ENCODE measurements around the gene HUWE1.

- no peak for TF ChIP-seq POLR2AphosphoS5 (IDR thresholded peaks at IDR 0.05)
- TF ChIP-seq, protein P1, sequence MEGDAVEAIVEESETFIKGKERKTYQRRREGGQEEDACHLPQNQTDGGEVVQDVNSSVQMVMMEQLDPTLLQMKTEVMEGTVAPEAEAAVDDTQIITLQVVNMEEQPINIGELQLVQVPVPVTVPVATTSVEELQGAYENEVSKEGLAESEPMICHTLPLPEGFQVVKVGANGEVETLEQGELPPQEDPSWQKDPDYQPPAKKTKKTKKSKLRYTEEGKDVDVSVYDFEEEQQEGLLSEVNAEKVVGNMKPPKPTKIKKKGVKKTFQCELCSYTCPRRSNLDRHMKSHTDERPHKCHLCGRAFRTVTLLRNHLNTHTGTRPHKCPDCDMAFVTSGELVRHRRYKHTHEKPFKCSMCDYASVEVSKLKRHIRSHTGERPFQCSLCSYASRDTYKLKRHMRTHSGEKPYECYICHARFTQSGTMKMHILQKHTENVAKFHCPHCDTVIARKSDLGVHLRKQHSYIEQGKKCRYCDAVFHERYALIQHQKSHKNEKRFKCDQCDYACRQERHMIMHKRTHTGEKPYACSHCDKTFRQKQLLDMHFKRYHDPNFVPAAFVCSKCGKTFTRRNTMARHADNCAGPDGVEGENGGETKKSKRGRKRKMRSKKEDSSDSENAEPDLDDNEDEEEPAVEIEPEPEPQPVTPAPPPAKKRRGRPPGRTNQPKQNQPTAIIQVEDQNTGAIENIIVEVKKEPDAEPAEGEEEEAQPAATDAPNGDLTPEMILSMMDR (IDR thresholded peaks at IDR 0.05) = no peak
- TF ChIP-seq POLR2A (IDR thresholded peaks at IDR 0.05) = no peak
- TF ChIP-seq EP300 (IDR thresholded peaks at IDR 0.05) = no peak
Observed at GRCh38 chrX:53674581-53674980, 11.9 kb downstream of the HUWE1 start.

All from stomach (tissue), 4 donors.